ENCODE results near the gene MCAT.
A peak's percentile ranks its signal among the peaks of the same experiment; 100 is the strongest.
"Not testable (repeated sequence)": the region's sequence is repeated elsewhere in the genome, so short reads cannot be mapped to it uniquely, and the experiment has no call there.

Gene MCAT

DNA sequence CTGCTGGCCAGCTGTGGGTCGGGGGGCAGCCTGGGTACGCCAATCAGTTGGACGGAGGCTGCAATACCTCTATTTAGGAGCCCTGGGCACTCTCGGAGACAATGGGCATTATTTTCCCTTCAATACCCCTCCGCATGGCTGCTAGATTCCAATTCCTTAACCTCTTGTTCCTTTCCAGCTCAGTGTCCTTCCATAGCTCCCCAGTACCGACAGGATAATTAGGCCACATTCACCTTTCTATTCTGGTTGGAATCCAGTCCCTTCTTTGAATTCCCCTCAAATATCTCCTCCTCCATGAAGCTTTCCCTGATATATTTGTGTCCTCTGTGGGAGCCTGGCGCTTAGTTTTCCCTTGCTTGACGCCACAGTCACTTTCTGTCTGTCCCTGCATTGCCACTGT, 36.9 kb downstream of the MCAT start:
- no peak for TF ChIP-seq EZH2 (optimal IDR thresholded peaks at IDR 0.05; ENCODE audit: low read depth, low read length)
- Histone ChIP-seq H3K79me2 (ENCODE audit: low read length) (no peaks in the 10 kb centered on the region), H3K4me1 (ENCODE audit: low read length) (peaks cover 7% of the 10 kb centered on the region), H3K9me3 (replicated peaks; ENCODE audit: insufficient read depth, low read length) (no peaks in the 10 kb centered on the region), H3K36me3 (replicated peaks; ENCODE audit: insufficient read depth, low read length) (no peaks in the 10 kb centered on the region), H3K9ac (ENCODE audit: low read length) (no peak overlapping the region), H4K20me1 (ENCODE audit: insufficient read depth, low read length) (no peaks in the 10 kb centered on the region), H3F3A (ENCODE audit: insufficient read depth, low read length) (no peaks in the 10 kb centered on the region; the same call in 1 of the 2 replicates), H3K9me2 (replicated peaks; ENCODE audit: insufficient read depth, low read length) (no peaks in the 10 kb centered on the region), H3K4me3 (ENCODE audit: low read length) (no peak overlapping the region), H3K4me2 (ENCODE audit: low read depth, low read length) (no peak overlapping the region), H3K27ac (ENCODE audit: low read length) (no peak overlapping the region), H2AFZ (ENCODE audit: low read length) (no peak overlapping the region), H3K27me3 (replicated peaks; ENCODE audit: insufficient read depth, low read length) (peaks cover 10% of the 10 kb centered on the region; the same call in 1 of the 2 replicates)
- DNase-seq, result no peak

DNA sequence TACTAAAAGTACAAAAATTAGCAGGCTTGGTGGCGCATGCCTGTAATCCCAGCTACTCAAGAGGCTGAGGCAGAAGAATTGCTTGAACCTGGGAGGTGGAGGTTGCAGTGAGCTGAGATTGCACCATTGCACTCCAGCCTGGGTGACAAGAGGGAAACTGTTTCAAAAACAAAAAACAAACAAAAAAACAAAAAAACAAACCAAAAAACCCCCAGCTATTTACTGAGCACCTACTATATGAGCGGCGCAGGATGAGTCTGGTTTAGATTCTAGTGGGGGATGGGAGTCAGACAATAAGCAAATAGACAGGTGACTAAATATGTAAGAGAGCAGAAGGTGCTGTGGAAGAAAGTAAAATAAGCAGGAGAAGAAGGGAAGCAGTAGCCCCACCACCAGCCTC, 38.2 kb downstream of the MCAT start:
- H3K9me2 ChIP-seq (replicated peaks; ENCODE audit: insufficient read depth, low read length); H3K9ac ChIP-seq (ENCODE audit: low read length); H3K27me3 ChIP-seq (replicated peaks; ENCODE audit: insufficient read depth, low read length); H2AFZ ChIP-seq (ENCODE audit: low read length); H3K36me3 ChIP-seq (replicated peaks; ENCODE audit: insufficient read depth, low read length); H3K79me2 ChIP-seq (ENCODE audit: low read length); H3K4me1 ChIP-seq (ENCODE audit: low read length); H3K9me3 ChIP-seq (replicated peaks; ENCODE audit: insufficient read depth, low read length); H3K4me2 ChIP-seq (ENCODE audit: low read depth, low read length); H3K4me3 ChIP-seq (ENCODE audit: low read length); H4K20me1 ChIP-seq (ENCODE audit: insufficient read depth, low read length); H3K27ac ChIP-seq (ENCODE audit: low read length); DNase-seq; H3F3A ChIP-seq (ENCODE audit: insufficient read depth, low read length): not testable (repeated sequence)

DNA sequence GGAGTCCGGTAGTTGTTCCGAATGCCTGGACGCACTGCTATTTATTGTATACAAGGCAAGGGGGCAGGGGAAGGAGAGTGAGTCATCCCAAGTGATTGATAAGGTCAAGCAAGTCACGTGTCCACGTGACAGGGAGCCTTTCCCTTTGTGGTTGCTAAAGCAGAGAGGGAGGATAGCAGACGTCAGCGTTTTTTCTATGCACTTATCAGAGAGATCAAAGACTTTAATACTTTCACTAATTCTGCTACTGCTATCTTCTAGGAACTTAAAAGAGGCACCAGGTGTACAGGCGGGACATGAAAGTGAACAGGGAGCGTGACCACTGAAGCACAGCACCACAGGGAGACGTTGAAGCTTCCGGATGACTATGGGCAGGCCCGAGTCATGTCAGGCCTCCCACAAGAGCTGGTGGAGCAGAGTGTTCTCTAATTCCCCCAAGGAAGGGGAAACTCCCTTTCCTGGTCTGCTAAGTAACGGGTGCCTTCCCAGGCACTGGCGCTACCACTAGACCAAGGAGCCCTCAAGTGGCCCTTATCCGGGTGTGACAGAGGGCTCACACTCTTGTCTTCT, 39.1 kb downstream of the MCAT start:
- H3K9me3 ChIP-seq (replicated peaks; ENCODE audit: insufficient read depth, low read length); H3K79me2 ChIP-seq (ENCODE audit: low read length); H3K4me3 ChIP-seq (ENCODE audit: low read length); H3K27me3 ChIP-seq (replicated peaks; ENCODE audit: insufficient read depth, low read length); H3K9me2 ChIP-seq (replicated peaks; ENCODE audit: insufficient read depth, low read length); H3F3A ChIP-seq (ENCODE audit: insufficient read depth, low read length); H3K9ac ChIP-seq (ENCODE audit: low read length); H2AFZ ChIP-seq (ENCODE audit: low read length); H3K27ac ChIP-seq (ENCODE audit: low read length); H4K20me1 ChIP-seq (ENCODE audit: insufficient read depth, low read length); H3K4me1 ChIP-seq (ENCODE audit: low read length); H3K36me3 ChIP-seq (replicated peaks; ENCODE audit: insufficient read depth, low read length): not testable (repeated sequence)
- peak; percentile 86 for DNase-seq
- peak overlapping the region; percentile 42; the same call in 1 of the 2 replicates for H3K4me2 ChIP-seq (ENCODE audit: low read depth, low read length)

DNA sequence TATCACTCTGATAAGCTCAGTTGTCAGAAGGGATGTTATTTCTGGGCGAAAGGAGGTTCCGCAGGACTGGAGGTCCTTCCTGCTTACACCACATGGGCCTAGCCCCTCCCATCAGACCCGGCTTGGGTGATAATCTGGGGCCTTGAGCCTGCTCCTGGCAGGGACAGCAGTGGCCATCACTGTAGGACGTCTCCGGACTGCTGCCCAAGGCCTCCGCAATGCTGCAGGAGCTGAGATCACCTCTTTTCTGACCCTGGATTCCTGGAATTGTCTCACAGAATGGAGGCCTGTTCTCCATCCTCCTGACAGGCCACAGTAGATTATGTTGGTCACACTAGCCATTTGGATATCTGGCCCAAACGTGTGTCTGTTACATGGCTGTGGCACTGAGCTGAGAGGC, 41.9 kb downstream of the MCAT start:
- DNase-seq, result no peak
- Histone ChIP-seq H3K4me3 (ENCODE audit: low read length) (no peak overlapping the region), H3K27ac (ENCODE audit: low read length) (no peak overlapping the region), H4K20me1 (ENCODE audit: insufficient read depth, low read length) (no peaks in the 10 kb centered on the region), H3K9me3 (replicated peaks; ENCODE audit: insufficient read depth, low read length) (no peaks in the 10 kb centered on the region), H3K27me3 (replicated peaks; ENCODE audit: insufficient read depth, low read length) (no peaks in the 10 kb centered on the region), H3K4me1 (ENCODE audit: low read length) (peaks cover 4% of the 10 kb centered on the region), H3K79me2 (ENCODE audit: low read length) (no peaks in the 10 kb centered on the region), H3K9me2 (replicated peaks; ENCODE audit: insufficient read depth, low read length) (no peaks in the 10 kb centered on the region), H3K9ac (ENCODE audit: low read length) (no peak overlapping the region), H3K36me3 (replicated peaks; ENCODE audit: insufficient read depth, low read length) (no peaks in the 10 kb centered on the region), H3F3A (ENCODE audit: insufficient read depth, low read length) (no peaks in the 10 kb centered on the region; the same call in 1 of the 2 replicates), H3K4me2 (ENCODE audit: low read depth, low read length) (no peak overlapping the region), H2AFZ (ENCODE audit: low read length) (no peak overlapping the region)
- TF ChIP-seq EZH2phosphoT487 (IDR thresholded peaks at IDR 0.05; ENCODE audit: low read length) (no peak), EZH2 (optimal IDR thresholded peaks at IDR 0.05; ENCODE audit: low read depth, low read length) (no peak)
- TF ChIP-seq, protein P1, sequence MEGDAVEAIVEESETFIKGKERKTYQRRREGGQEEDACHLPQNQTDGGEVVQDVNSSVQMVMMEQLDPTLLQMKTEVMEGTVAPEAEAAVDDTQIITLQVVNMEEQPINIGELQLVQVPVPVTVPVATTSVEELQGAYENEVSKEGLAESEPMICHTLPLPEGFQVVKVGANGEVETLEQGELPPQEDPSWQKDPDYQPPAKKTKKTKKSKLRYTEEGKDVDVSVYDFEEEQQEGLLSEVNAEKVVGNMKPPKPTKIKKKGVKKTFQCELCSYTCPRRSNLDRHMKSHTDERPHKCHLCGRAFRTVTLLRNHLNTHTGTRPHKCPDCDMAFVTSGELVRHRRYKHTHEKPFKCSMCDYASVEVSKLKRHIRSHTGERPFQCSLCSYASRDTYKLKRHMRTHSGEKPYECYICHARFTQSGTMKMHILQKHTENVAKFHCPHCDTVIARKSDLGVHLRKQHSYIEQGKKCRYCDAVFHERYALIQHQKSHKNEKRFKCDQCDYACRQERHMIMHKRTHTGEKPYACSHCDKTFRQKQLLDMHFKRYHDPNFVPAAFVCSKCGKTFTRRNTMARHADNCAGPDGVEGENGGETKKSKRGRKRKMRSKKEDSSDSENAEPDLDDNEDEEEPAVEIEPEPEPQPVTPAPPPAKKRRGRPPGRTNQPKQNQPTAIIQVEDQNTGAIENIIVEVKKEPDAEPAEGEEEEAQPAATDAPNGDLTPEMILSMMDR (IDR thresholded peaks at IDR 0.05; ENCODE audit: low read length), result no peak

DNA sequence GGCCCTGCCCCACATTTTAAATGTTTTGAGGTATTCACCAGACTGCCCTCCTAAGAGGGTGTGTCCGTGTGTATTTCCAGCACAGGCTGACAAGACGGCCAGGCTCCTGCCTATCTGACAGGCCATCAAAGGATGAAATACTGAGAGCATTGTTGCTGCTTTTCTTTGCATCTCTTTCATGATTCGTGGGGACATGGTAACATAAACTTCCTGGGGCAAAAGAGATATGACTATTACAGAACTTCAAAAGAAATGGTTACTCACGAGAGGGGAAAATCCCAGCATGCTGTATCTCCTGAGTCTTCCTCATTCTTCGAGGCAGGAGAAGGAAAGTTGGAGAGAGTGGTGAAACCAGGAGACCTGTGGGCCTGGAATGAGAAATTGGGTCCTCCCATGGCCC, 43.0 kb downstream of the MCAT start:
- H3K9me2 ChIP-seq (replicated peaks; ENCODE audit: insufficient read depth, low read length), result no peaks in the 10 kb centered on the region
- peaks cover 4% of the 10 kb centered on the region for H3K4me1 ChIP-seq (ENCODE audit: low read length)
- H3K27ac ChIP-seq (ENCODE audit: low read length), result no peak overlapping the region
- no peak overlapping the region for H3K4me2 ChIP-seq (ENCODE audit: low read depth, low read length)
- no peaks in the 10 kb centered on the region for H3K9me3 ChIP-seq (replicated peaks; ENCODE audit: insufficient read depth, low read length)
- no peaks in the 10 kb centered on the region for H3K27me3 ChIP-seq (replicated peaks; ENCODE audit: insufficient read depth, low read length)
- H2AFZ ChIP-seq (ENCODE audit: low read length), result no peak overlapping the region
- H3K79me2 ChIP-seq (ENCODE audit: low read length), result no peaks in the 10 kb centered on the region
- no peak overlapping the region for H3K4me3 ChIP-seq (ENCODE audit: low read length)
- no peaks in the 10 kb centered on the region for H3K36me3 ChIP-seq (replicated peaks; ENCODE audit: insufficient read depth, low read length)
- no peaks in the 10 kb centered on the region for H4K20me1 ChIP-seq (ENCODE audit: insufficient read depth, low read length)
- no peak for DNase-seq
- TF ChIP-seq EZH2 (optimal IDR thresholded peaks at IDR 0.05; ENCODE audit: low read depth, low read length) (no peak), EZH2phosphoT487 (IDR thresholded peaks at IDR 0.05; ENCODE audit: low read length) (no peak)
- TF ChIP-seq, protein P1 (IDR thresholded peaks at IDR 0.05; ENCODE audit: low read length), result no peak
- H3F3A ChIP-seq (ENCODE audit: insufficient read depth, low read length), result no peaks in the 10 kb centered on the region; the same call in 1 of the 2 replicates
- no peak overlapping the region for H3K9ac ChIP-seq (ENCODE audit: low read length)

All from MM.1S (cell line).